ENCODE results near the gene MCCC2. TPM values are rescaled to one million over a fixed set of nuclear protein-coding genes. Genes with fewer than 3 reads are reported as not detected.
"Not testable (repeated sequence)": the region's sequence is repeated elsewhere in the genome, so short reads cannot be mapped to it uniquely, and the experiment has no call there.

Gene MCCC2
- total and polyA plus RNA-seq, 12 donors = 24.0 to 135 (median 79.5) TPM

DNA sequence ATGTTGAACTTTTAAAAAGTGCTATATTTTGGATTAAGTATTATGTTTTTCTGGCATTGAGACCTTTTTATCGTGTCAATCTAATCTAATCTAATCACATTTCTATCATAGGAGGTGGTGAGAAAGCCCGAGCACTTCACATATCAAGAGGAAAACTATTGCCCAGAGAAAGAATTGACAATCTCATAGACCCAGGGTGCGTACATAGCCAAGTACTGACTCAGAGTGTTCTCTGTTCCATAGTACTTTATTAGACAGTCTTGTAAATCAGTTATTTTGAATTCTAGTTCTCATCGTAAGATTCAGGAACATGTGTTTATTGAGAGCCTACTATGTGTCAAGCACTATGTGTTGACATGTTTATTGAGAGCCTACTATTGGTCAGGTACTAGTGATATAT lies 9.0 kb downstream of the MCCC2 start:
- Histone ChIP-seq H3K4me1 (replicated peaks in 1 of 2) (peaks cover 8 to 11% of the 10 kb centered on the region in 2 donors), H3K27me3 (no peaks in the 10 kb centered on the region), H3K27ac (no peak overlapping the region), H3K36me3 (replicated peaks in 1 of 2) (peaks cover 0 to 31% of the 10 kb centered on the region in 2 donors), H3K9me3 (replicated peaks in 1 of 3) (no peaks in the 10 kb centered on the region), H3K4me3 (no peak overlapping the region)
- no peak for DNase-seq
- 87 to 92% (median 89%) methylated on average over 4 of the region's 4 CpGs for WGBS, 4 donors
- no peak for TF ChIP-seq POLR2A (IDR thresholded peaks at IDR 0.05)
- TF ChIP-seq, protein P1, sequence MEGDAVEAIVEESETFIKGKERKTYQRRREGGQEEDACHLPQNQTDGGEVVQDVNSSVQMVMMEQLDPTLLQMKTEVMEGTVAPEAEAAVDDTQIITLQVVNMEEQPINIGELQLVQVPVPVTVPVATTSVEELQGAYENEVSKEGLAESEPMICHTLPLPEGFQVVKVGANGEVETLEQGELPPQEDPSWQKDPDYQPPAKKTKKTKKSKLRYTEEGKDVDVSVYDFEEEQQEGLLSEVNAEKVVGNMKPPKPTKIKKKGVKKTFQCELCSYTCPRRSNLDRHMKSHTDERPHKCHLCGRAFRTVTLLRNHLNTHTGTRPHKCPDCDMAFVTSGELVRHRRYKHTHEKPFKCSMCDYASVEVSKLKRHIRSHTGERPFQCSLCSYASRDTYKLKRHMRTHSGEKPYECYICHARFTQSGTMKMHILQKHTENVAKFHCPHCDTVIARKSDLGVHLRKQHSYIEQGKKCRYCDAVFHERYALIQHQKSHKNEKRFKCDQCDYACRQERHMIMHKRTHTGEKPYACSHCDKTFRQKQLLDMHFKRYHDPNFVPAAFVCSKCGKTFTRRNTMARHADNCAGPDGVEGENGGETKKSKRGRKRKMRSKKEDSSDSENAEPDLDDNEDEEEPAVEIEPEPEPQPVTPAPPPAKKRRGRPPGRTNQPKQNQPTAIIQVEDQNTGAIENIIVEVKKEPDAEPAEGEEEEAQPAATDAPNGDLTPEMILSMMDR (IDR thresholded peaks at IDR 0.05) = no peak
- intact Hi-C loops (cut with DNase I) = no loop called here

DNA sequence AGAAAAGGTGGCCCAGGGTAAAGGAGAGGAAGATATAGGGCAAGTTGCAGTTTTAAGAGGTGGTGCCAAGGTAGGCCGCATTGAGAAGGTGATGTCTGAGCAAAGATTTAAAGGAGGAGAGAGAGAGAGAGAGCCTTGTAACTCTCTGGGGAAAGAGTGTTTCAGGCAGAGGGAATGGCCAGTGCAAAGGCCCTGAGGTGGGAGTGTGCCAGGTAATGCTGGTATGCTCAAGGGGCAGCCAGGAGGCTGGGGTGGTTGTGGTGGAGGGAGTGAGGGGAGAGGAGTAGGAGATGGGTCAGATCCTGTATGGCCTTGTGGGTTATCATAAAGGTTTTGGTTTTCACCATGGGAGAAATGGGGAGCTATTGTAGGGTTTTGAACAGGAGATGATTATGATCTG lies 9.9 kb downstream of the MCCC2 start:
- intact Hi-C loops (cut with DNase I) = no loop called here
- no peak overlapping the region for H3K4me3 ChIP-seq
- TF ChIP-seq, protein P1 (IDR thresholded peaks at IDR 0.05) = no peak
- TF ChIP-seq POLR2A (IDR thresholded peaks at IDR 0.05) = no peak
- no peaks in the 10 kb centered on the region for H3K9me3 ChIP-seq (replicated peaks in 1 of 3)
- H3K4me1 ChIP-seq (replicated peaks in 1 of 2) = peaks cover 14 to 16% of the 10 kb centered on the region in 2 donors
- H3K27ac ChIP-seq = no peak overlapping the region
- 98 to 100% (median 100%) methylated on average over 1 of the region's 1 CpG for WGBS, 4 donors
- H3K36me3 ChIP-seq (replicated peaks in 1 of 2) = peaks cover 0 to 31% of the 10 kb centered on the region in 2 donors
- DNase-seq = no peak
- no peaks in the 10 kb centered on the region for H3K27me3 ChIP-seq

DNA sequence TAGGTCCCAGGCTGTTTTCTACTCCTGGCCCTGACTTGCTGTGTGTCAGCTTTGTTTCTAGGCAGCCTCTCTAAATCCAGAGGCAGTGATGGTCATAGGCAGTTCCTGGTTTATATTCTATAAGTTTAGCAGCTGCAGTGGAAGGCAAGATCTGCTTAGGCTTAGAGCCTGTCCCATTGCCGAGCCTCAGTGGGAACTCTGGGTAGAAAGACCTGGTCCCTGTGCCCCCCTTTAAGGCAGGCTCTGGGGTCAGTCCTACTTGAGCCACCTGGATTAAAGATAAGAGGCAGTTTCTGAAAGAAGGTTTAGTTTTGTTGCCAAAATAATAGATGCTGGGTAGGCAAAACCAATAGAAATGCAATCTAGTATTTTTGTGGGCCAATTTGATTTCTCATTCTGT lies 13.6 kb downstream of the MCCC2 start:
- DNase-seq = no peak
- H3K36me3 ChIP-seq (replicated peaks in 1 of 2) = peaks cover 0 to 33% of the 10 kb centered on the region in 2 donors
- H3K4me1 ChIP-seq (replicated peaks in 1 of 2) = peaks cover 14 to 19% of the 10 kb centered on the region in 2 donors
- no peaks in the 10 kb centered on the region for H3K9me3 ChIP-seq (replicated peaks in 1 of 3)
- intact Hi-C loops (cut with DNase I) = no loop called here
- H3K27me3 ChIP-seq = no peaks in the 10 kb centered on the region
- H3K27ac ChIP-seq = peak overlapping the region; percentile 15 to 87 (median 75)
- no peak overlapping the region for H3K4me3 ChIP-seq
- no peak for TF ChIP-seq POLR2A (IDR thresholded peaks at IDR 0.05)
- TF ChIP-seq, protein P1 (IDR thresholded peaks at IDR 0.05) = no peak
- WGBS, 4 donors = 83 to 89% (median 87%) methylated on average over 1 of the region's 1 CpG

DNA sequence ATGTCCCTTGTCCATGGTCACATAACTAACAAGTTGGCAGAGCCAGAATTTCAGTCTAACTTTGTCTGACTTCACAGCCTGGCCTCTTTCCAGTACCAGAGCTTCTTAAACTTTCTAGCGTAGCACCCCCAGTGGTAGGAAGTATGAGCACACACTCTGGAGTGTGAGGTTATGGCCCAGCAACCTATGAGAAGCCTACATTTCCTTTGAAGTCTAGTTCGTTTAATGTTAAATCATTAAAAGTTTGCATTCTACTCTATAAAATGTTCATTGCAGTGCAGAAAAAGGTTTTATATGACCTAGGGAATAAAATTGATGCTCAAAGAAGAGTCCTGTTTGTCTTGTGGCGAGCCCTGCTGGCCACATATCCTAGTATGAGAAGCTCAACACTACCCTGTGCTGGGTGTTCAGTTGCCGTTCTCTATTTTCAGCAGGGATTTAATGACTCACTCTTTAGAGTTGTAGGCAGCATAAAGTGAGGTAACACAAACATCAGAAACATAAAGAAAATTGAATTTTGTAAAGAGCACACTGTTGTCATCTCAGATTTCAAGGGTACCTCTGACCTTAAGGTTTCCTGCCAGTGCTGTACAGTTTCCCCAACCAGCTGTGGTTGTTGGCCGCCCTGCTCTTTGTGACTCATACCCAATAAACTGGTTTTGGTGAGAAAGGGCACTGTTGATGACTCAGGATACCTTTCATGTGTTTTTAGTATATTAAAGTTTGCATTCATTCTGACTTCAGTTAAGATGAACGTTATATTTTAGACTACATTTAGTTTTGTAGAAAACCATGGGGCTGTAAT lies 14.3 kb downstream of the MCCC2 start:
- Histone ChIP-seq H3K4me3 (no peak overlapping the region), H3K36me3 (replicated peaks in 1 of 2) (peaks cover 0 to 30% of the 10 kb centered on the region in 2 donors), H3K4me1 (replicated peaks in 1 of 2) (peaks cover 14 to 19% of the 10 kb centered on the region in 2 donors), H3K27ac (peak overlapping the region; percentile 33 to 87 (median 75)), H3K27me3 (no peaks in the 10 kb centered on the region), H3K9me3 (replicated peaks in 1 of 3) (no peaks in the 10 kb centered on the region)
- TF ChIP-seq POLR2A (IDR thresholded peaks at IDR 0.05) = no peak
- TF ChIP-seq, protein P1 (IDR thresholded peaks at IDR 0.05) = peak; percentile 33 to 65 (median 57)
- DNase-seq = peak; percentile 64 to 90 (median 87)
- intact Hi-C loops (cut with DNase I) = no loop called here
- 38 to 51% (median 49%) methylated on average over 6 of the region's 6 CpGs for WGBS, 4 donors

DNA sequence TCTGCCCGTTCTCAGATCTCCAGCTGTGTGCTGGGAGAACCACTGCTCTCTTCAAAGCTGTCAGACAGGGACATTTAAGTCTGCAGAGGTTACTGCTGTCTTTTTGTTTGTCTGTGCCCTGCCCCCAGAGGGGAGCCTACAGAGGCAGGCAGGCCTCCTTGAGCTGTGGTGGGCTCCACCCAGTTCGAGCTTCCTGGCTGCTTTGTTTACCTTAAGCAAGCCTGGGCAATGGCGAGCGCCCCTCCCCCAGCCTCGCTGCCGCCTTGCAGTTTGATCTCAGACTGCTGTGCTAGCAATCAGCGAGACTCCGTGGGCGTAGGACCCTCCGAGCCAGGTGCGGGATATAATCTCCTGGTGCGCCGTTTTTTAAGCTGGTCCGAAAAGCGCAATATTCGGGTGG lies 22.8 kb downstream of the MCCC2 start:
- H3K4me1 ChIP-seq (replicated peaks in 1 of 2); H3K9me3 ChIP-seq (replicated peaks in 1 of 3); H3K27me3 ChIP-seq; H3K27ac ChIP-seq; H3K4me3 ChIP-seq; intact Hi-C loops (cut with DNase I); DNase-seq: not testable (repeated sequence)
- peaks cover 0 to 13% of the 10 kb centered on the region in 2 donors for H3K36me3 ChIP-seq (replicated peaks in 1 of 2)
- 91 to 98% (median 95%) methylated on average over 4 to 14 of the region's 16 CpGs for WGBS, 4 donors
